Heart left ventricle (tissue), 16 donors: ENCODE measurements around the gene KCNQ1. TPM values are rescaled to one million over a fixed set of nuclear protein-coding genes. Genes with fewer than 3 reads are reported as not detected.

Experiments used
- ATAC-seq, 4 donors: fragments of 200-7000 bp; cut with Tn5 transposase; one replicate each; pipeline ENCODE4 v1.9.1; 2020 to 2022; ENCODE audit warnings: moderate library complexity in 4 of 4, mild to moderate bottlenecking in 3 of 4, moderate number of reproducible peaks in 1 of 4
- DNase-seq, 5 donors: peaks; one replicate each; pipeline ENCODE4 v3.0.0-alpha.2; 2020
- H3K27ac ChIP-seq, 12 donors: fragments of 200-600 bp; sonication (generic) in 4 of 12; one replicate each; pipeline versions ENCODE4 v1.5.0 to v1.8.0; 2016 to 2022; ENCODE audit warnings: mild to moderate bottlenecking in 2 of 12
- H3K27me3 ChIP-seq, 9 donors: fragments of 200-600 bp; sonication (generic) in 2 of 9; one replicate each; pipeline versions ENCODE4 v1.5.1 to v1.8.0; 2016 to 2022; ENCODE audit warnings: mild to moderate bottlenecking in 3 of 9
- H3K36me3 ChIP-seq, 9 donors: fragments of 200-600 bp; sonication (generic) in 2 of 9; one replicate each; pipeline versions ENCODE4 v1.5.0 to v1.8.0; 2018 to 2022; ENCODE audit warnings: mild to moderate bottlenecking in 2 of 9
- H3K4me1 ChIP-seq, 12 donors: fragments of 200-600 bp; sonication (generic) in 4 of 12; one replicate each; pipeline versions ENCODE4 v1.5.0 to v1.8.0; 2016 to 2022; ENCODE audit warnings: mild to moderate bottlenecking in 3 of 12
- H3K4me3 ChIP-seq, 12 donors: fragments of 200-600 bp; sonication (generic) in 4 of 12; one replicate each; pipeline versions ENCODE4 v1.5.0 to v1.8.0; 2017 to 2022; ENCODE audit warnings: mild to moderate bottlenecking in 9 of 12, moderate library complexity in 4 of 12
- H3K9me3 ChIP-seq, 12 donors: fragments of 200-600 bp; sonication (generic) in 4 of 12; one replicate each; pipeline versions ENCODE4 v1.5.0 to v1.8.0; 2016 to 2022; ENCODE audit warnings: mild to moderate bottlenecking in 1 of 12
- POLR2A ChIP-seq, 2 donors: fragments of 450-650 bp; IDR thresholded peaks; one replicate each; pipeline ENCODE4 v1.6.1; 2017; ENCODE audit warnings: antibody characterized with exemption in 2 of 2, mild to moderate bottlenecking in 2 of 2, moderate library complexity in 2 of 2
- WGBS, 4 donors: extraction: QIAGEN DNeasy Blood & Tissue Kit in 2 of 4; methylation state at CpG; one replicate each; pipeline versions ENCODE4 v1.1.5 to v1.1.7; 2013 to 2018; 5-methylcytosine and 5-hydroxymethylcytosine counted together
- intact Hi-C, 10 donors: fragments of 100-400 bp; cut with DNase I; formaldehyde crosslinking; loops; one replicate each; pipeline versions ENCODE4 v1.11.1 to v1.14.2; 2022
- polyA plus RNA-seq, 2 donors: library from polyadenylated mRNA; stranded (reverse); fragments of 200-250 nt; gene quantifications; one replicate each; pipeline ENCODE4 v1.2.3, GENCODE V29; 2013
- total RNA-seq, 9 donors: library from RNA; depleted of rRNA in 2 of 9; stranded (reverse); fragments of >200 nt in 2 of 9; fragmentation: NEBNext Ultra II Directional in 3 of 9; extraction: Animal tissue kit (Norgen Biotek cat#: 25700) in 3 of 9; gene quantifications; one replicate each; pipeline versions ENCODE4 v1.1.0 to v1.2.4, GENCODE V29; 2016 to 2023
- TF ChIP-seq, protein P1 (sequence below), 12 donors: fragments of 200-600 bp; sonication (generic) in 4 of 12; IDR thresholded peaks; one replicate each; pipeline versions ENCODE4 v1.5.0 to v1.8.0; 2018 to 2022; ENCODE audit warnings: antibody characterized with exemption in 12 of 12, mild to moderate bottlenecking in 5 of 12
- donor health status: ischemic (EF 13 %, LVEDD 7.1; RV severe dilation, severe dysfunction).
- donor health status: healthy with polysubstance abuse.
- donor health status: DM: no; HTN: yes; CAD: no.
- donor health status: DM: no; HTN: no; CAD: no.
- donor health status: ischemic (EF 25% LVEDD 6.9; RV normal size, moderate dysfunction).
- donor health status: ischemic (EF 25% LVEDD 5.7; RV mildly dilated, moderate dysfunction).
- donor health status: healthy.
- donor health status: DM: yes; HTN: yes; CAD: no.
- donor health status: ischemic (EF 35%, LVEDD 5.7; RV mildly dilated, moderate dysfunction).
- donor health status: nonischemic (EF 11% LVEDD 7.7; RV severe dilation, severe dysfunction).
- donor health status: DM: yes; HTN: yes; CAD: no.
- donor health status: PGD.
- donor health status: ischemic (EF 29% LVEDD 5.4; RV normal size, mild dysfunction).
- donor health status: nonischemic (EF 23%, LVEDD 6.1; RV moderate dilation, normal function).

The KCNQ1 gene
- total and polyA plus RNA-seq, 11 donors, result 18.6 to 42.4 (median 31.4) TPM

DNA sequence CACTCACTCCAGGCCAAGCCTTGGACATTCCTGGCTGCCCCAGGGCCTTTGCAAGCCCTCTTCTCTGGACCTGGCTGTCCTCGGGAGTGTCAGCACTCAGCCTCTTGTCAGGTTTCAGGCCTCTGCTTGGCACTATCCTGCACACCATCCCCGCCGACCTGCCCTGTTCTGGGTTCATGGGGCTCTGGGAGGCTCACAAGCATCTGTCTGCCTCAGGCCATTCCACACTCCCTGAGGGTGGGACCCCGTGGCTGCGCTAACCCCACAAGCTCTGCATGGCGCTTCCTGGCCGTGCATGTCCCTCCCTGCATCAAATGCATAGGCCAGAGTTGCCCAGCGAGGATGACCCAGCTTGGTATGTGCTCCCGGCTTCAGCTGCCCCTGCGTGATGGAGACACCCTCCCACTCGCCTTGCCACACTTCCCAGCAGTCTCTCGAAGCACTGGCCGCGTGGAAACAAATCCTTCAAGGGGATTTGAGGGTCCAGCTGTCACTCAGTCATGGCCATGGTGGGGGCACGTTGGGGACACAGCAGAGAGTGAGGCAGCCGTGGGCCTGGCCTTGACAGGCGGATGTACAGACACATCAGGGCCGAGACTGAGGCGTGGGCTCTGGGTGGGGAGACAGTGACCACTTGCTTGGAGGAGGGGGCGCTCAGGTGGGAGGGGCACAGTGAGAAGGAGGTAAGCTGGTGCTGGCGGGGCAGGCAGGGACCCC lies 87.3 kb downstream of the KCNQ1 start:
- peak in 3 of 4 donors; percentile 0 to 1 (median 0) for ATAC-seq

DNA sequence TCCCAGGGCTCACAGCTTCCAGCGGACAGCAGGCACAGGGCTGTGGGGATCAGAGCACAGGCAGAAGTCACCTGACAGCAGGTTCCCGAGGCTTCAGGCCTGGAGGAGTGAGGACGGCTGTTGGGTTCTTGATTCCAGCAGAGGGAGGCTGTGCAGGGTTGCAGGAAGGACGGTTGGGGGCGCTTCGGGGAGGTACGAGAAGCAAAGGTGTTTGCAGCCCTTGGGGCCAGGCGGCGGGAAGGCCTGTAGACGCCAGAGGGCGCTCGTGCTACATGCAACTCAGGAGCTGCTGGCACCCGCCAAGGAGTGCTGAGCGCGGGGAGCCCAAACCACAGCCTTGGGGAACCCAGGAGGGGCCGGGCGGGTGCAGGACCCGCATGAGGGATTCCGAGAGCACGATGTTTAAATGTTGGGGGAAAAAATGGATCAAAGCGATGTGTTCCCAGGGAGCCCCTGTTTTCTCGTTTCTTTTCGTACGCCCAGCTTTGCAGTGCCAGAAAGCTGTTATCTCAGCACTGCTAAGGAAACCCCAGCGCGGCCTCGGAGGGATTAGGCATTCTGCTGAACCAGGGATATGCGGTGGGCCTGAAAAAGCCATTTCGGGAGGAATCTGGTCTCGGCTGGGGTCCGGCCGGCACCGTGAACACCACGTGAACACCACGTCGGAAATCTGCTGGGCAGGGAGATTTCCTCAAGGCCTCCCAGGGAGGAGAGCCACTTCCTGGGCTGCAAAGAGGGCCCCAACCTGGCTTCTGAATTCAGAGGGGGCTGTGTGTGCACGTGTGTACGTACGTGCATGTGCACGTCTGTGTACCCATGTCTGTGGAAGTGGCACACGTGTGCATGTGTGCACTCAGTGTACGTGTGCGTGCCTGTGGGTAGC lies 88.1 kb downstream of the KCNQ1 start:
- H3K27ac ChIP-seq, result peak overlapping the region in 10 of 12 donors; percentile 5 to 70 (median 52)
- ATAC-seq, result peak; percentile 77 to 90 (median 82)
- peak overlapping the region in 11 of 12 donors; percentile 6 to 58 (median 32) for H3K4me3 ChIP-seq
- 13 to 19% (median 15%) methylated on average over 34 to 43 of the region's 43 CpGs for WGBS, 4 donors
- H3K4me1 ChIP-seq, result peaks cover 0 to 24% (median 17%) of the 10 kb centered on the region in 12 donors
- no peaks in the 10 kb centered on the region for H3K36me3 ChIP-seq
- TF ChIP-seq POLR2A (IDR thresholded peaks at IDR 0.05), result no peak
- TF ChIP-seq, protein P1, sequence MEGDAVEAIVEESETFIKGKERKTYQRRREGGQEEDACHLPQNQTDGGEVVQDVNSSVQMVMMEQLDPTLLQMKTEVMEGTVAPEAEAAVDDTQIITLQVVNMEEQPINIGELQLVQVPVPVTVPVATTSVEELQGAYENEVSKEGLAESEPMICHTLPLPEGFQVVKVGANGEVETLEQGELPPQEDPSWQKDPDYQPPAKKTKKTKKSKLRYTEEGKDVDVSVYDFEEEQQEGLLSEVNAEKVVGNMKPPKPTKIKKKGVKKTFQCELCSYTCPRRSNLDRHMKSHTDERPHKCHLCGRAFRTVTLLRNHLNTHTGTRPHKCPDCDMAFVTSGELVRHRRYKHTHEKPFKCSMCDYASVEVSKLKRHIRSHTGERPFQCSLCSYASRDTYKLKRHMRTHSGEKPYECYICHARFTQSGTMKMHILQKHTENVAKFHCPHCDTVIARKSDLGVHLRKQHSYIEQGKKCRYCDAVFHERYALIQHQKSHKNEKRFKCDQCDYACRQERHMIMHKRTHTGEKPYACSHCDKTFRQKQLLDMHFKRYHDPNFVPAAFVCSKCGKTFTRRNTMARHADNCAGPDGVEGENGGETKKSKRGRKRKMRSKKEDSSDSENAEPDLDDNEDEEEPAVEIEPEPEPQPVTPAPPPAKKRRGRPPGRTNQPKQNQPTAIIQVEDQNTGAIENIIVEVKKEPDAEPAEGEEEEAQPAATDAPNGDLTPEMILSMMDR (IDR thresholded peaks at IDR 0.05), result peak; percentile 98 to 100 (median 99)
- intact Hi-C loops, result loop anchor here (1.0 to 10.0 kb wide), 9 partner anchors 221 to 359 kb away; partner anchors contain the start of genes C11orf21 (in 3 of the 10) and TSPAN32 (in 3 of the 10)
- DNase-seq, result peak; percentile 89 to 95 (median 91)
- no peaks in the 10 kb centered on the region for H3K27me3 ChIP-seq
- H3K9me3 ChIP-seq, result no peaks in the 10 kb centered on the region

More for the DNA sequence above, 87.3 kb downstream of the KCNQ1 start:
- TF ChIP-seq, protein P1 (IDR thresholded peaks at IDR 0.05), result no peak
- no peak for TF ChIP-seq POLR2A (IDR thresholded peaks at IDR 0.05)
- H3K27me3 ChIP-seq, result no peaks in the 10 kb centered on the region
- H3K9me3 ChIP-seq, result no peaks in the 10 kb centered on the region
- WGBS, 4 donors, result 77 to 81% (median 80%) methylated on average over 19 to 21 of the region's 21 CpGs
- H3K4me1 ChIP-seq, result peaks cover 0 to 27% (median 17%) of the 10 kb centered on the region in 12 donors
- H3K36me3 ChIP-seq, result no peaks in the 10 kb centered on the region
- no peak overlapping the region for H3K27ac ChIP-seq
- intact Hi-C loops, result loop anchor here (1.0 to 10.0 kb wide), 10 partner anchors 104 to 360 kb away; partner anchors contain the start of genes C11orf21 (in 3 of the 10) and TSPAN32 (in 3 of the 10)
- DNase-seq, result peak in 4 of 5 donors; percentile 16 to 71 (median 46)
- no peak overlapping the region for H3K4me3 ChIP-seq

DNA sequence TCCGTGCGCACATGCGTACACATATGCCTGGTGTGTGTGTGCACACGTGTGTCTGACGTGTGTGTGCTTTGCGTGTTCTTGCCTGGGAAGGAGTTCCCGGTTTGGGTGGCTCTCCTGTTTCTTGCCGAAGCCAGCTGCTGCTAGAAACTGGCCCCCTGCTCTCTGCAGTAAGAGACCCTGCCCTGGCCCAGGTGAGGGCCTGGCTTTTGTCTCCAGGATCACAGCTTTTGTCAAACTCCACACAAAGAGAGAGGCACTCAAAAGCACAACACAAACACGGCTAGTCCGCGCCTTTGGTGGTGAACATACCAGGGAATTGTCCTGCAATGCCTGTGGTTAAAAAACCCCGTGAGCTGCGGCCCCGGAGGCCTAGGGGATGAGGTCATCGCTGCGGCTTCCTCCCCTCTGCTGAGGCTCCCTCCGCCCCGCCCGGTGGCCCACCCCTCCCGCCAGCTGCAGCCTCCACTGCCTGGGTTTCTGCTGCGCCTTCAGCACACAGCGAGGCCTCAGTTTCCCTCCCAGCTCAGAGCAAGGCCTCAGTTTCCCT lies 88.9 kb downstream of the KCNQ1 start:
- peak overlapping the region in 6 of 12 donors; percentile 18 to 58 (median 32) for H3K4me3 ChIP-seq

More for the DNA sequence above, 88.9 kb downstream of the KCNQ1 start:
- TF ChIP-seq, protein P1 (IDR thresholded peaks at IDR 0.05), result no peak
- no peak for TF ChIP-seq POLR2A (IDR thresholded peaks at IDR 0.05)
- H3K4me1 ChIP-seq, result peaks cover 0 to 24% (median 17%) of the 10 kb centered on the region in 12 donors
- H3K27ac ChIP-seq, result peak overlapping the region in 10 of 12 donors; percentile 5 to 70 (median 52)
- WGBS, 4 donors, result 26 to 46% (median 29%) methylated on average over 11 to 22 of the region's 22 CpGs
- no peaks in the 10 kb centered on the region for H3K27me3 ChIP-seq
- DNase-seq (peak; percentile 82 to 89 (median 85)), ATAC-seq (peak; percentile 47 to 81 (median 64))
- H3K9me3 ChIP-seq, result no peaks in the 10 kb centered on the region
- no peaks in the 10 kb centered on the region for H3K36me3 ChIP-seq
- intact Hi-C loops, result loop anchor here in 7 of 10 donors (1.0 to 10.0 kb wide), 9 partner anchors 221 to 359 kb away; partner anchors contain the start of genes C11orf21 (in 3 of the 7) and TSPAN32 (in 3 of the 7)
